ENCODE results near the gene SYPL2.
A peak's percentile ranks its signal among the peaks of the same experiment; 100 is the strongest.

Gene SYPL2

GRCh38 chr1:109482791-109483671 lies 16.7 kb downstream of the SYPL2 start:
- Histone ChIP-seq H3K4me3 (ENCODE audit: low read depth, low read length) (peak overlapping the region; percentile 94), H3K27me3 (ENCODE audit: control insufficient read depth, insufficient read depth, low read length) (no peaks in the 10 kb centered on the region), H3K9me3 (ENCODE audit: control insufficient read depth, insufficient read depth, low read length) (no peaks in the 10 kb centered on the region), H3K4me1 (ENCODE audit: control insufficient read depth, insufficient read depth, low read length) (peaks cover 9% of the 10 kb centered on the region; the same call in 1 of the 2 replicates), H3K36me3 (ENCODE audit: control insufficient read depth, insufficient read depth, low read length) (peaks cover 17% of the 10 kb centered on the region; the same call in 1 of the 2 replicates), H3K9ac (ENCODE audit: low read depth, low read length) (no peak overlapping the region), H3K27ac (ENCODE audit: low read depth, low read length) (no peak overlapping the region)

- no peaks in the 10 kb centered on the region for H3K27me3 ChIP-seq (ENCODE audit: control insufficient read depth, insufficient read depth, low read length)
- H3K27ac ChIP-seq (ENCODE audit: low read depth, low read length): peak within 1 kb of the TSS; percentile 96
- H3K4me3 ChIP-seq (ENCODE audit: low read depth, low read length): peak within 1 kb of the TSS; percentile 94
- H3K9me3 ChIP-seq (ENCODE audit: control insufficient read depth, insufficient read depth, low read length): no peaks in the 10 kb centered on the region
- peaks cover 22% of the 10 kb centered on the region; the same call in 1 of the 2 replicates for H3K36me3 ChIP-seq (ENCODE audit: control insufficient read depth, insufficient read depth, low read length)
- peak within 1 kb of the TSS; percentile 95 for H3K9ac ChIP-seq (ENCODE audit: low read depth, low read length)
- peaks cover 9% of the 10 kb centered on the region; the same call in 1 of the 2 replicates for H3K4me1 ChIP-seq (ENCODE audit: control insufficient read depth, insufficient read depth, low read length)
These were observed 17.5 kb downstream of the SYPL2 start, which contains the start of gene ATXN7L2 for GRCh38 chr1:109483672-109484518. ATXN7L2 (plus strand) TSS chr1:109483905; CDS start chr1:109483954, 49 bp downstream.

GRCh38 chr1:109484519-109484975 lies 18.2 kb downstream of the SYPL2 start:
- Histone ChIP-seq H3K27ac (ENCODE audit: low read depth, low read length) (peak overlapping the region; percentile 96), H3K9ac (ENCODE audit: low read depth, low read length) (peak overlapping the region; percentile 95), H3K4me3 (ENCODE audit: low read depth, low read length) (peak overlapping the region; percentile 94)

DNA sequence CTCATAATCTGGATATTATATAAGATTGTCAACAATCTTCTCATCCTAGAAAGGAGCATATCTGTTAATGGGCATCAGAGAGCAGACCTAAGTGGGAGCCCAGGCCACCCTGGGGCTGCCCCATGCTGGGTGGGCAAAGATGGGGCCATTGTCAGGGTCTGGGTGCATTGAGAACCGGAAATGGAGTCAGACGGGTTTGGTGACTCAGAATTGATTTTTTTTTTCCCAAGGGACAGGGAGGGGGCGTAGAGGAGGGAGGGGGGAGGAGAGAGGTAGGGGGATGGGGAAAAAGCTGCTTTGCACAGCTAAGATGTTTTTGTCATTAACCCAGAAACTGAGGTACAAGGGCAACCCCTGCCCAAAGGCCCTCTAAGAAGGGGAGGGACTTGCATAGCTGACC lies 18.7 kb downstream of the SYPL2 start:
- H3K9me3 ChIP-seq (ENCODE audit: control insufficient read depth, insufficient read depth, low read length): no peaks in the 10 kb centered on the region
- H3K4me1 ChIP-seq (ENCODE audit: control insufficient read depth, insufficient read depth, low read length): peaks cover 9% of the 10 kb centered on the region; the same call in 1 of the 2 replicates
- peaks cover 31% of the 10 kb centered on the region; the same call in 1 of the 2 replicates for H3K36me3 ChIP-seq (ENCODE audit: control insufficient read depth, insufficient read depth, low read length)
- no peaks in the 10 kb centered on the region for H3K27me3 ChIP-seq (ENCODE audit: control insufficient read depth, insufficient read depth, low read length)
- H3K9ac ChIP-seq (ENCODE audit: low read depth, low read length): 0 out of 2 replicates have a peak overlapping the region, but pooled peaks have one; percentile 95
- H3K4me3 ChIP-seq (ENCODE audit: low read depth, low read length): peak overlapping the region; percentile 94
- H3K27ac ChIP-seq (ENCODE audit: low read depth, low read length): peak overlapping the region; percentile 96

More at GRCh38 chr1:109484519-109484975, 18.2 kb downstream of the SYPL2 start:
- H3K27me3 ChIP-seq (ENCODE audit: control insufficient read depth, insufficient read depth, low read length): no peaks in the 10 kb centered on the region
- no peaks in the 10 kb centered on the region for H3K9me3 ChIP-seq (ENCODE audit: control insufficient read depth, insufficient read depth, low read length)
- H3K36me3 ChIP-seq (ENCODE audit: control insufficient read depth, insufficient read depth, low read length): peaks cover 29% of the 10 kb centered on the region; the same call in 1 of the 2 replicates
- peaks cover 9% of the 10 kb centered on the region; the same call in 1 of the 2 replicates for H3K4me1 ChIP-seq (ENCODE audit: control insufficient read depth, insufficient read depth, low read length)

- no peaks in the 10 kb centered on the region for H3K27me3 ChIP-seq (ENCODE audit: control insufficient read depth, insufficient read depth, low read length)
- no peaks in the 10 kb centered on the region for H3K9me3 ChIP-seq (ENCODE audit: control insufficient read depth, insufficient read depth, low read length)
- H3K4me3 ChIP-seq (ENCODE audit: low read depth, low read length): no peak overlapping the region
- no peak overlapping the region for H3K9ac ChIP-seq (ENCODE audit: low read depth, low read length)
- H3K36me3 ChIP-seq (ENCODE audit: control insufficient read depth, insufficient read depth, low read length): peaks cover 44% of the 10 kb centered on the region; the same call in 1 of the 2 replicates
- H3K27ac ChIP-seq (ENCODE audit: low read depth, low read length): no peak overlapping the region
- H3K4me1 ChIP-seq (ENCODE audit: control insufficient read depth, insufficient read depth, low read length): peaks cover 9% of the 10 kb centered on the region; the same call in 1 of the 2 replicates
These were observed 20.9 kb downstream of the SYPL2 start for GRCh38 chr1:109487261-109487660.

GRCh38 chr1:109488201-109488600 lies 21.9 kb downstream of the SYPL2 start:
- no peak overlapping the region for H3K4me3 ChIP-seq (ENCODE audit: low read depth, low read length)
- no peak overlapping the region for H3K27ac ChIP-seq (ENCODE audit: low read depth, low read length)
- peaks cover 44% of the 10 kb centered on the region; the same call in 1 of the 2 replicates for H3K36me3 ChIP-seq (ENCODE audit: control insufficient read depth, insufficient read depth, low read length)
- H3K27me3 ChIP-seq (ENCODE audit: control insufficient read depth, insufficient read depth, low read length): no peaks in the 10 kb centered on the region
- no peak overlapping the region for H3K9ac ChIP-seq (ENCODE audit: low read depth, low read length)
- H3K4me1 ChIP-seq (ENCODE audit: control insufficient read depth, insufficient read depth, low read length): peaks cover 6% of the 10 kb centered on the region; the same call in 1 of the 2 replicates
- no peaks in the 10 kb centered on the region for H3K9me3 ChIP-seq (ENCODE audit: control insufficient read depth, insufficient read depth, low read length)

DNA sequence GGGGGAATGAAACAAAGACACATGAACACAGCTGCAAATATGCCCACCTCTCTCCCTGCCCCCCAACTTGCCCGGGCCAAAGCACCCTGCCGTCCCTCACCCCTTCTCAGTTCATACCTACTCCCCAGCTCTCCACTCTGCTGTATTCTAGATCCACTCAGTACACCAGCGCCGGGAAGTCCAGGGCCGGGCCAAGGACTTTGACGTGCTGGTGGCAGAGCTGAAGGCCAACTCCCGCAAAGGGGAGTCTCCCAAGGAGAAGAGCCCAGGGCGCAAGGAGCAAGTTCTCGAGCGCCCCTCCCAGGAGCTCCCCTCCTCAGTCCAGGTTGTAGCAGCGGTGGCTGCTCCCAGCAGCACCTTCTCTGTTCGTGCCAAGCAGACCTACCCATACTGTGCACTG lies 22.4 kb downstream of the SYPL2 start:
- no peak overlapping the region for H3K9ac ChIP-seq (ENCODE audit: low read depth, low read length)
- H3K9me3 ChIP-seq (ENCODE audit: control insufficient read depth, insufficient read depth, low read length): no peaks in the 10 kb centered on the region
- H3K4me1 ChIP-seq (ENCODE audit: control insufficient read depth, insufficient read depth, low read length): peaks cover 8% of the 10 kb centered on the region; the same call in 1 of the 2 replicates
- H3K27ac ChIP-seq (ENCODE audit: low read depth, low read length): no peak overlapping the region
- no peaks in the 10 kb centered on the region for H3K27me3 ChIP-seq (ENCODE audit: control insufficient read depth, insufficient read depth, low read length)
- H3K36me3 ChIP-seq (ENCODE audit: control insufficient read depth, insufficient read depth, low read length): peaks cover 44% of the 10 kb centered on the region; the same call in 1 of the 2 replicates
- H3K4me3 ChIP-seq (ENCODE audit: low read depth, low read length): no peak overlapping the region

DNA sequence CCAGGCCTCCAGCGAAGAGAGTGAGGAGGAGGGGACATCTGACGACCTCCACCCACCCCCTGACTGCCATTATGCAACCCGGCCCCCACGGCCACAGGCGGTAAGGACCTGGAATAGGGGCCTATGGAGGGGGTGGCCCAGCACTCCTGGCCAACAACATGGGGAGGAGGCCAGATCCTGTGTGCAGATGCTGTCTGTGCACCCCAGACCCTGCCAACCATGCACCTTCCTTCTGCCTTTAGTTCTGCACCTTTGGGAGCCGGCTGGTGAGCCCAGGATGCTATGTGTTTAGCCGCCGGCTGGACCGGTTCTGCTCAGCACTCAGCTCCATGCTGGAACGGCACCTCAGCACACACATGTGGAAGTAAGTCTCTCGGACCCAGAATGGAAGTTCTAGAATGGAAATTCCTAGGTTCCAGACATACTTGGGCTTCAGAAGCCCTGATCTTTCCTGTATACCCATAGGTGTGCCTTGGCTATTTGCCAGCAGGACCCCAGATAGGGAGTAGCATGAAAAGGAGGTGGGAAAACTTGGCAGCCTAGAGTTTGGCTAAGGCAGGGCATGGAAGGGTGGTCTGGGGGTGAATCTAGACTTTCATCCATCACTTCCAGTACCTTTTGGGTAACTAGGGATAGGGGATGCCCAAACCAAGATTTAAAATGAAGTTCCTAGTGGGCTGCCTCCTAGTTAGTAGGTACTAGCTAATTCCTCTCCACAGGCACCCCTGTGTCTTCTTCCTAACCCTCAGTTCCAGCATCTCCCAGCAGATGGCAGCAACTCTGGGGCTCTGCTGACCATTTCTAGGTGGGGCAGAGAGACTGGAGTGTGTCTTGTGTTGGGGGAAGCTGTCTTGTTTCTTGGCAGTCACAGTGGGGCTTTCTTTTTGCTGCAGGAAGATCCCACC lies 23.9 kb downstream of the SYPL2 start:
- no peak overlapping the region for H3K9ac ChIP-seq (ENCODE audit: low read depth, low read length)
- H3K9me3 ChIP-seq (ENCODE audit: control insufficient read depth, insufficient read depth, low read length): no peaks in the 10 kb centered on the region
- H3K27me3 ChIP-seq (ENCODE audit: control insufficient read depth, insufficient read depth, low read length): no peaks in the 10 kb centered on the region
- no peak overlapping the region for H3K4me3 ChIP-seq (ENCODE audit: low read depth, low read length)
- no peak overlapping the region for H3K27ac ChIP-seq (ENCODE audit: low read depth, low read length)
- H3K36me3 ChIP-seq (ENCODE audit: control insufficient read depth, insufficient read depth, low read length): peaks cover 44% of the 10 kb centered on the region; the same call in 1 of the 2 replicates
- H3K4me1 ChIP-seq (ENCODE audit: control insufficient read depth, insufficient read depth, low read length): peaks cover 7% of the 10 kb centered on the region; the same call in 1 of the 2 replicates

- Histone ChIP-seq H3K9me3 (ENCODE audit: control insufficient read depth, insufficient read depth, low read length) (no peaks in the 10 kb centered on the region), H3K9ac (ENCODE audit: low read depth, low read length) (no peak overlapping the region), H3K27me3 (ENCODE audit: control insufficient read depth, insufficient read depth, low read length) (no peaks in the 10 kb centered on the region), H3K4me1 (ENCODE audit: control insufficient read depth, insufficient read depth, low read length) (0 out of 2 replicates have a peak, but pooled peaks cover 3% of the 10 kb centered on the region), H3K36me3 (ENCODE audit: control insufficient read depth, insufficient read depth, low read length) (peaks cover 40% of the 10 kb centered on the region; the same call in 1 of the 2 replicates), H3K27ac (ENCODE audit: low read depth, low read length) (no peak overlapping the region), H3K4me3 (ENCODE audit: low read depth, low read length) (no peak overlapping the region)
These were observed 24.6 kb downstream of the SYPL2 start for GRCh38 chr1:109490934-109491302.

All from HUES48 (cell line).